Daoy (cell line): ENCODE results near the gene APOE. TPM values are rescaled to one million over a fixed set of nuclear protein-coding genes. Genes with fewer than 3 reads are reported as not detected.
"Not testable (repeated sequence)": the region's sequence is repeated elsewhere in the genome, so short reads cannot be mapped to it uniquely, and the experiment has no call there.

ENCODE experiments used
- DNase-seq: peaks from one replicate; pipeline ENCODE4 v3.0.0-alpha.2; 2015; ENCODE audit warnings: low read depth
- total RNA-seq: library from RNA; depleted of rRNA; stranded (reverse); fragments of >200 nt; shearing (Covaris generic); gene quantifications from 2 replicates; pipeline ENCODE4 v1.2.3, GENCODE V29; 2014

Gene APOE
- total RNA-seq, 1 experiment from 2014 or later, result 0.86 TPM

DNA sequence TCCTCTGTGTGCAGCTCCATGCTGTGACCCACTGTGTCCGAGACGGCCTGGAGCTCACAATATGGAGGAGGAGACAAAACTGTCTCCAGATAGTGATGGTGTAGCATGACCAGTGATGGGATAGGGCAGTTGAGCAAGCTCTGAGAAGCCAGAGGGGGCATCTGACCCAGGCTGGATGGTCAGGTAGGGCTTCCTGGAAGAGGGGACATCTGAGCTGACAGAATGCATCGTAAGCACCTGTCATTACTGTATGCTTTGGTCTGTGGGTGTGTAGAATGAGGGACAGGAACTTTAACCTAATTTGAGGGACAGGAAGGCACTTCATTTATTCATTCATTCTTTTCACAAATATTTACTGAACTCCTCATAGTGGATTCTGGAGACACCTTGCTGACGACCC lies 21.0 kb upstream of the APOE start:
- no peak for DNase-seq

DNA sequence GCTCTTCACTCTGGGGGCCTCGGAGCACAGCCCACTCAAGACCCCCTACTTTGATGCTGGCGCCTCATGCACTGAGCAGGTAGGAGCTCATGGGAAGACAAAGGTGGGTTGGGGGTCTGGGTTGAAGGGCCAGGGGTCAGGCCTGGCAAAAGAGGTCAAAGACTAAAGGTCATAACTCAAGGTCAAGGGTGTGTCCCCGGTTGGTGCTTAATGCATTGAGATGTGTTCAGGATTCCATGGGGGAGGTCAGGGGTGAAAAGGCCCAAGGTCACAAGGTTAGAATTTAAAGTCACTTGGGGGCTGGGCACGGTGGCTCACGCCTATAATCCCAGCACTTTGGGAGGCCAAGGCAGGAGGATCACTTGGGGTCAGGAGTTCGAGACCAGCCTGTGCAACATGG lies 19.5 kb upstream of the APOE start:
- DNase-seq, result no peak

DNA sequence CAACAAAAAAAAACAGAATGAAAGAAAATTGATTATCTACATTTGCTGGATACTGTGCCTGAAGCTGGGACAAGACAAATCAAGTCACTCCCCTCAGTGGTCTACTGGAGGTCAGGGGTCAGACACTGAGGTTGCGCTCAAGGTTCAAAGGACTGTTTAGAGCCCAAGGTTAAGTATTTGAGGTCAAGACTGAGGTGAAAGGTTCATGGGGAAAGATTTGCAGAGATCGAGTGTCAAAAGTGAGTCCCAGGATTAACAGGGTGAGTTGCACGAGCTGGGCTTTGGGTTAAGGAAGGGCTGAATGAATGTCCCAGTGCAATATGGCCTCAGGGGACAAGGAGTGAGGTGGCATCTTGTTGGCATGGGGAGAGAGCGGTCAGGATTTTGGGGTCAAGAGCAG lies 17.9 kb upstream of the APOE start:
- no peak for DNase-seq

DNA sequence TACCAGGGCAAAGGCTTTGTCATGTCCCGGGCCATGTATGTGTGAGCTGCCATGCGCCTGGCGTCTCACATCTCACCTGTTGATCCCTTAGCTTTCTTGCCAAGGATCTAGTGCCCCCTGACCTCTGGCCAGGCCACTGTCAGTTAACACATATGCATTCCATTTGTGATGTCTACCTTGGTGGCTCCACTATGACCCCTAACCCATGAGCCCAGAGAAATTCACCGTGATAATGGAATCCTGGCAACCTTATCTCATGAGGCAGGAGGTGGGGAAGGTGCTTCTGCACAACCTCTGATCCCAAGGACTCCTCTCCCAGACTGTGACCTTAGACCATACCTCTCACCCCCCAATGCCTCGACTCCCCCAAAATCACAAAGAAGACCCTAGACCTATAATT lies 17.3 kb upstream of the APOE start:
- DNase-seq, result not testable (repeated sequence)

DNA sequence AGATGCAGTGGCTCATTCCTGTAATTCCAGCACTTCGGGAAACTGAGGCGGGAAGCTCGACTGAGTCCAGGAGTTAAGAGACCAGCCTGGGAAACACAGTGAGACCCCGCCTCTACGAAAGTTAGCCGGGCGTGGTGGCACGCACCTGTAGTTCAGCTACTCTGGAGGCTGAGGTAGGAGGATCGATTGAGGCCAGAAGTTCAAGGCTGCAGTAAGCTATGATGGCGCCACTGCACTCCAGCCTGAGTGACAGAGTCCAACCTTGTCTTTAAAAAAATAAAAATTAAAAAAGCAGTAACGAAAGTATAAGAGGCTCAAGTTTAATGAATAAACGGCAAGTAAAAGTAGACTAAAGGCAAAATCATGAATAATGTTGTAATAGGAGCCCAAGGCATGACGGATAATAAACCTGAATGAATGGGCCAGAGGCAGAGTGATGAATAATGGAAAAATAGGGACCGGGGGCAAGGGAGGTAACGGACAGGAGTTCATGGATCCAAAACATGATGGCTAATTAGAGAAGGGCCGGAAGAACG lies 15.7 kb upstream of the APOE start:
- no peak for DNase-seq

DNA sequence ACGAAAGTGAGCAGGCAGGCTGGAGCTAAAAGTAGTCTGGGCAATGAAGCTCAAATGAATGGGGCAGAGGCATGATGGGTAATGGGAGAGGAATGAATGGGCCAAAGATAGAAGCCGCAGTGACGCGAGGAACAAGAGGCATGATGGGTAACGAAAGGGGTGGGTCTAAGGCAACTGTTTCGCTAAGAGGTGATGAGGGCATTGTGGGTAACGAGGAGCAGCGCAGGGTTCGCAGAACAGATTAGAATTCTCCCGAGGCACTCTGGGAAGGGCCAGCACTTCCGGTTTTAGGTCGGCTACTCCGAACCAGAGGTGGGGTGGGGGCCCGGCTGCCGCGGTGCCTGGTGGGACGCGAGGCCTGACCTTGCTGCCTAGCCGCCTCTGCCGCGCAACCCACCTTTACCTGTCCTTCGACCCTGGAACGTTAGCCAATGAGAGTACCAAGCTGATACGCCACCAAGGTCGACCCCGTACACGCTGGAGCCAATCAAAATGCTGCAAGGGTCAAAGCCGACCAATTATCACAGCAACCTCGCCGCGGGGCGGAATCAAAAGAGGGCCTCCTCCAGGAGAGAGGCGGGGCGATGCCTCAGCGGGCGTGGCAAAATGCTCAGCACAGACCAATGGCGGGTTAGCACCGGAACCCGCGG lies 15.1 kb upstream of the APOE start:
- peak; percentile 100 for DNase-seq

DNA sequence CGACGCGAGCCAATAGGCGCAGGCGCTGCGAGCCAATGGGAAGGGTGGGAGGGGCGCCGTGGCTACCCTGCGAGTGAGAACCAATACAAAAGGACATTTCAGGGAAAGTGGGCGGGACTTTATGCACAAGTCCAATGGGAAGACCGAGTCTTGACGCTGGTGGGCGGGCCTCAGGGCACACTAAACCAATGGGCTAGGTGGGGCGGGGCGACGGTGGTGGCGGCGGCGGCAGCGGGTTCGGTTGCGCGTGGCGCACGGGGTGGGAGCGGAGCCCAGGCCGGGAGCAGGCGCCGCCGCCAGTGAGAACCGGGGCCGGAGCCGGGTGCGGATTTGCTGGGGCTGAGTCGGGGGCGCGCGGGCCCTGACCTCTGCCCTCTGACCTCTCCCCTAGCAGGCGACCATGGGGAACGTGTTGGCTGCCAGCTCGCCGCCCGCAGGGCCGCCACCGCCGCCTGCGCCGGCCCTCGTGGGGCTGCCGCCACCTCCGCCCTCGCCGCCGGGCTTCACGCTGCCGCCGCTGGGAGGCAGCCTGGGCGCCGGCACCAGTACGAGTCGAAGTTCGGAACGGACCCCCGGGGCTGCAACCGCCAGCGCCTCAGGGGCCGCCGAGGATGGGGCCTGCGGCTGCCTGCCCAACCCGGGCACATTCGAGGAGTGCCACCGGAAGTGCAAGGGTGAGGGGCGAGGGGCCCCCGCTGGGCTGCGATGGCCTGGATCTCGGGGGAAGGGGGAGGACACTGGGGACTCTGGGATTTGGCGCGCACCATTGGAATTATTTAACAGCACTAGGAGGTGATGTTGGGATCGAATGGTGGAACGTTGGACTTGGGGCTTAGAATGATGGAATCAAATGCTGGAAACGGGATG lies 14.3 kb upstream of the APOE start, which contains the start of gene TOMM40:
TSS of gene TOMM40 (plus strand) at position 239 of the 867 bp plus-strand sequence. CDS start at position 401, 162 bp downstream.
- DNase-seq, result no peak

DNA sequence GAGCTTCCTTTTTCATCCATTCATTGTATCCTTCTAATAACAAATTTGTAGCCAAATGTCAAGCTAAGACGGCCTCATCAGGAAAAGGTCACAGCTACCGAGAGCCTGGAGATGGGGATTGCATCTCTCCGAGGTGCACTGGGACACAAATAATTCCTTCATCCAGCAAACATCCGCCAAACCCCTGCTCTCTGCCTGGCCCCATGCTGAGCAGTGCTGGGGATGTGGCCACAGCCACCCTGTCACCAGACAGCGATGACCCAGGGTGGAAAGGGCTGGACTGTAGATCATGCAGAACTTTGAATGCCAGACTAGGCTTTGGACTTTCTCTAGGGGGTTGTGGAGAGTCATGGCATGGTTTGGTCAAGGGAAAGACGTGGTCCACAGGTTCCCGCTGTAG lies 12.7 kb upstream of the APOE start:
- DNase-seq, result no peak

DNA sequence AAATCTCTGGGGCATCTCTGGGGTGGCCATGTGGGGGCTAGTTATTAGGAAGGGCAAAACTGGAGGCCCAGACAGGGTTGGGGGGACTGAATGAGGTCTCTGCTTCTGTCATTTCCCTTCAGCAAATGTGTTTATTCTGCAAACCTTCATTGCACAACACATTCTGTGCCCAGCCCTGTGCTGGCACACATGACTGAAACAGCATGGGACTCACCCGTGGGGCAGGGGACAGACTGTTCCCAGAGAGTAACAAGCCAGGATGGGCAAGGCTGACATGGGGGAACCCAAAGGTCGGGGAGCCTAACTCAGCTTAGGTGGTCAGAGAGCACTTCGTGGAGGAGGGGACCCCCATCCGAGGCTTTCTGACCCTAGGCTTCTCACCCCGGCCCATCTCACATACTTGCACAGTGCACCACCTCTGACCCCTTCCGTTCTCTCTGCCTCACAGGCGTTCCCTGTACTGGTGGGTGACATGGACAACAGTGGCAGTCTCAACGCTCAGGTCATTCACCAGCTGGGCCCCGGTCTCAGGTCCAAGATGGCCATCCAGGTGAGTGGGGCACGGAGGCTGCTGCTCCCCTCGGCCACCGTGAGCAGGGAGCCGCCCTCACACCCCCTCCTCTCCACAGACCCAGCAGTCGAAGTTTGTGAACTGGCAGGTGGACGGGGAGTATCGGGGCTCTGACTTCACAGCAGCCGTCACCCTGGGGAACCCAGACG lies 12.1 kb upstream of the APOE start:
- no peak for DNase-seq

DNA sequence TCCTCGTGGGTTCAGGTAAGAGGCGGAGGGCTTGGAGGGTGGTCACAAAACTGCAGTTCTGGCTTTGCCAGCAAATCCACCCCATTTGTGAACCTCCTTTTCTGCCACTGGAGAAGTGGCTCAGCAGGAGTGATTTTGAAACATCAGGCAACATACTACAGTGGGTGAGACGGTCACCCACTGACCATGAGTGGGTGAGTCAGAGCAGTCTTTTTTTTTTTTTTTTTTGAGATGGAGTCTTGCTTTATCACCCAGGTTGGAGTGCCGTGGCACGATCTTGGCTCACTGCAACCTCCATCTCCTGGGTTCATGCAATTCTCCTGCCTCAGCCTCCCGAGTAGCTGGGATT lies 11.6 kb upstream of the APOE start:
- no peak for DNase-seq

DNA sequence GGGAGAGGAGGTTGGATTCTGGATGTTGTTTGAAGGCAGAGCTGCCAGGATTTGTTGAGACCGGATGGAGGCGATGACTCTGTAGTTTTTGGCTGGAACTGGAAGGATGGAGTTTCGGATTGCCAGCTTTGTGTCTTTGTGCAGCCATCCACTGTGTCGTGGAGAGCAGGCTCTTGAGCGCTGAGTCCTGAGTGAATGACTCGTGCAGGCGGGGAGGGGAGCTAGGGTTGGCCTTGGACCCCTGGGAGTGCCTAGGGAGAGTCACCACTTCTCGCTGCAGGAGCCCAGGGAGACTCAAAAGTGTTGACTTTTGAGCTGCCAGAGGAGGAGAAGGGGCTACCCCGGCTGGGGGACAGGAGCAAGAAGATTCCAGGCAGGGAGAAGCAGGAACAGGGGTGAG lies 10.7 kb upstream of the APOE start:
- DNase-seq, result no peak

DNA sequence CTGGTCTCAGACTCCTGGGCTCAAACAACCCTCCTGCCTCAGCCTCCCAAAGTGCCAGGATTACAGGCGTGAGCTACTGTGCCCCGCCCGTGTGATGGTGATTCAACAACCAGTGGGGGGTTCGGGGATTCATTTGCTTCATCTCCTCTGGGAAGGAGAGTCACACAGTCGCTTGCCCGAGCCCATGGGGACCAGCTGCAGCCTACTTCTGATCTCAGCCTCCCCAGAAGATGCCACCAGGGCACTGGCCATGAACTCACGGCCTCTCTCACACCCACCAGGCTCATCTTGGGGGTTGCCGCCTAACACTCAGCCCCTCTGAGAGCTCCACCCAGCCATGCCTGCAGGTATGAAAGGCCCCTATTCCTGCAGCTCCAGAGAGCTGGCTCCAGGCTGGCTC lies 7.8 kb upstream of the APOE start:
- DNase-seq, result no peak

DNA sequence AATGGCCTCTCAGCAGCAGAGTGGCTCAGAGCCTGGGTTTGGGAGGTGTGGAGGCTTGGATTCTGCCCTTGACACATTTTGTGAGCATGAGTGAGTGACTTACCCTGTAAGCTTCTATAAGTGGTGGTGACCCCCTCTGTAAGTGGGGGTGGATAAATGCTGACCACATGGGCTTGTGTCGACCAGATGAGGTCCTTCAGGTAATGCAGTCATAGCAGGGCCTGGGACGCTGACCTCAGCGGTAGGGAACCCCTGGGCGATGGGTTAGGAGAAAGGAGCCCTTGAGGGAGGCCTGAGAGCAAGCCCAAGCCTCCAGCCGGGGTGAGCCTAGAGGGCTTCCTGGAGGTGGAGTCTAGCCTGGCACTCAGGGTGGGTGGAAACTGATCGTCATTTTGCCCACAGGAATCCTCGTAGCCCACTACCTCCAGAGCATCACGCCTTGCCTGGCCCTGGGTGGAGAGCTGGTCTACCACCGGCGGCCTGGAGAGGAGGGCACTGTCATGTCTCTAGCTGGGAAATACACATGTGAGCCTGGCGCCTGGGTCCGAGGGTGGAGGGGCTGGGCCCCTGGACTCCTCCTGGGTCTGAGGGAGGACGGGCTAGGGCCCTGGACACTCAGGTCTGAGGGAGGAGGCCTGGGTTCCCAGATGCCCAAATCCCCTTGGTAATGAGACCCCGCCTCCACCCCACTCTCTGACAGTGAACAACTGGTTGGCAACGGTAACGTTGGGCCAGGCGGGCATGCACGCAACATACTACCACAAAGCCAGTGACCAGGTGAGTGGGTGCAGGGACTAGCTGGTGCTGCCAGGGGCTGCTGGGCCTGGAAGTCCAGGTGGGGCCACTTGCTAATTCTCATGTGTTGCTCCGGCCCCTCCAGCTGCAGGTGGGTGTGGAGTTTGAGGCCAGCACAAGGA lies 5.0 kb upstream of the APOE start:
- DNase-seq, result no peak

DNA sequence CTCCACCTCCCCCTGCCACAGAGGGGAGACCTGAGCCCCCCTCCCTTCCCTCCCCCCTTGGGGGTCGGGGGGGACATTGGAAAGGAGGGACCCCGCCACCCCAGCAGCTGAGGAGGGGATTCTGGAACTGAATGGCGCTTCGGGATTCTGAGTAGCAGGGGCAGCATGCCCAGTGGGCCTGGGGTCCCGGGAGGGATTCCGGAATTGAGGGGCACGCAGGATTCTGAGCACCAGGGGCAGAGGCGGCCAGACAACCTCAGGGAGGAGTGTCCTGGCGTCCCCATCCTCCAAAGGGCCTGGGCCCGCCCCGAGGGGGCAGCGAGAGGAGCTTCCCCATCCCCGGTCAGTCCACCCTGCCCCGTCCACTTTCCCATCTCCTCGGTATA lies 2.4 kb upstream of the APOE start:
- DNase-seq, result no peak

DNA sequence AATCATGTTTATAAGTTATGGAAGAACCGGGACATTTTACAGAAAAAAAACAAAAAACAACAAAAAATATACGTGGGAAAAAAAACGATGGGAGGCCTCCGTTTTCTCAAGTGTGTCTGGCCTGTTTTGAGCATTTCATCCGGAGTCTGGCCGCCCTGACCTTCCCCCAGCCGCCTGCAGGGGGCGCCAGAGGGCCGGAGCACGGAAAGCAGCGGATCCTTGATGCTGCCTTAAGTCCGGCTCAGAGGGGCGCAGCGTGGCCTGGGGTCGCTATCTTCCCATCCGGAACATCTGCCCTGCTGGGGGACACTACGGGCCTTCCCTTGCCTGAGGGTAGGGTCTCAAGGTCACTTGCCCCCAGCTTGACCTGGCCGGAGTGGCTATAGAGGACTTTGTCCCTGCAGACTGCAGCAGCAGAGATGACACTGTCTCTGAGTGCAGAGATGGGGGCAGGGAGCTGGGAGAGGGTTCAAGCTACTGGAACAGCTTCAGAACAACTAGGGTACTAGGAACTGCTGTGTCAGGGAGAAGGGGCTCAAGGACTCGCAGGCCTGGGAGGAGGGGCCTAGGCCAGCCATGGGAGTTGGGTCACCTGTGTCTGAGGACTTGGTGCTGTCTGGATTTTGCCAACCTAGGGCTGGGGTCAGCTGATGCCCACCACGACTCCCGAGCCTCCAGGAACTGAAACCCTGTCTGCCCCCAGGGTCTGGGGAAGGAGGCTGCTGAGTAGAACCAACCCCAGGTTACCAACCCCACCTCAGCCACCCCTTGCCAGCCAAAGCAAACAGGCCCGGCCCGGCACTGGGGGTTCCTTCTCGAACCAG lies 1.8 kb upstream of the APOE start:
- DNase-seq, result peak; percentile 70

DNA sequence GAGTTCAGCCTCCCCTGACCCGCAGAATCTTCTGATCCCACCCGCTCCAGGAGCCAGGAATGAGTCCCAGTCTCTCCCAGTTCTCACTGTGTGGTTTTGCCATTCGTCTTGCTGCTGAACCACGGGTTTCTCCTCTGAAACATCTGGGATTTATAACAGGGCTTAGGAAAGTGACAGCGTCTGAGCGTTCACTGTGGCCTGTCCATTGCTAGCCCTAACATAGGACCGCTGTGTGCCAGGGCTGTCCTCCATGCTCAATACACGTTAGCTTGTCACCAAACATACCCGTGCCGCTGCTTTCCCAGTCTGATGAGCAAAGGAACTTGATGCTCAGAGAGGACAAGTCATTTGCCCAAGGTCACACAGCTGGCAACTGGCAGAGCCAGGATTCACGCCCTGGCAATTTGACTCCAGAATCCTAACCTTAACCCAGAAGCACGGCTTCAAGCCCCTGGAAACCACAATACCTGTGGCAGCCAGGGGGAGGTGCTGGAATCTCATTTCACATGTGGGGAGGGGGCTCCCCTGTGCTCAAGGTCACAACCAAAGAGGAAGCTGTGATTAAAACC lies 1.1 kb upstream of the APOE start:
- no peak for DNase-seq

DNA sequence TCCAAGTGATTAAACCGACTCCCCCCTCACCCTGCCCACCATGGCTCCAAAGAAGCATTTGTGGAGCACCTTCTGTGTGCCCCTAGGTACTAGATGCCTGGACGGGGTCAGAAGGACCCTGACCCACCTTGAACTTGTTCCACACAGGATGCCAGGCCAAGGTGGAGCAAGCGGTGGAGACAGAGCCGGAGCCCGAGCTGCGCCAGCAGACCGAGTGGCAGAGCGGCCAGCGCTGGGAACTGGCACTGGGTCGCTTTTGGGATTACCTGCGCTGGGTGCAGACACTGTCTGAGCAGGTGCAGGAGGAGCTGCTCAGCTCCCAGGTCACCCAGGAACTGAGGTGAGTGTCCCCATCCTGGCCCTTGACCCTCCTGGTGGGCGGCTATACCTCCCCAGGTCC lies 2.0 kb downstream of the APOE start:
- DNase-seq, result no peak

DNA sequence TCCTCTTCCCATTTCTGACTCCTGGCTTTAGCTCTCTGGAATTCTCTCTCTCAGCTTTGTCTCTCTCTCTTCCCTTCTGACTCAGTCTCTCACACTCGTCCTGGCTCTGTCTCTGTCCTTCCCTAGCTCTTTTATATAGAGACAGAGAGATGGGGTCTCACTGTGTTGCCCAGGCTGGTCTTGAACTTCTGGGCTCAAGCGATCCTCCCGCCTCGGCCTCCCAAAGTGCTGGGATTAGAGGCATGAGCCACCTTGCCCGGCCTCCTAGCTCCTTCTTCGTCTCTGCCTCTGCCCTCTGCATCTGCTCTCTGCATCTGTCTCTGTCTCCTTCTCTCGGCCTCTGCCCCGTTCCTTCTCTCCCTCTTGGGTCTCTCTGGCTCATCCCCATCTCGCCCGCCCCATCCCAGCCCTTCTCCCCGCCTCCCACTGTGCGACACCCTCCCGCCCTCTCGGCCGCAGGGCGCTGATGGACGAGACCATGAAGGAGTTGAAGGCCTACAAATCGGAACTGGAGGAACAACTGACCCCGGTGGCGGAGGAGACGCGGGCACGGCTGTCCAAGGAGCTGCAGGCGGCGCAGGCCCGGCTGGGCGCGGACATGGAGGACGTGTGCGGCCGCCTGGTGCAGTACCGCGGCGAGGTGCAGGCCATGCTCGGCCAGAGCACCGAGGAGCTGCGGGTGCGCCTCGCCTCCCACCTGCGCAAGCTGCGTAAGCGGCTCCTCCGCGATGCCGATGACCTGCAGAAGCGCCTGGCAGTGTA lies 2.7 kb downstream of the APOE start:
- no peak for DNase-seq

DNA sequence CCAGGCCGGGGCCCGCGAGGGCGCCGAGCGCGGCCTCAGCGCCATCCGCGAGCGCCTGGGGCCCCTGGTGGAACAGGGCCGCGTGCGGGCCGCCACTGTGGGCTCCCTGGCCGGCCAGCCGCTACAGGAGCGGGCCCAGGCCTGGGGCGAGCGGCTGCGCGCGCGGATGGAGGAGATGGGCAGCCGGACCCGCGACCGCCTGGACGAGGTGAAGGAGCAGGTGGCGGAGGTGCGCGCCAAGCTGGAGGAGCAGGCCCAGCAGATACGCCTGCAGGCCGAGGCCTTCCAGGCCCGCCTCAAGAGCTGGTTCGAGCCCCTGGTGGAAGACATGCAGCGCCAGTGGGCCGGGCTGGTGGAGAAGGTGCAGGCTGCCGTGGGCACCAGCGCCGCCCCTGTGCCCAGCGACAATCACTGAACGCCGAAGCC lies 3.3 kb downstream of the APOE start:
- DNase-seq, result no peak
